Natural killer cell (primary cell): ENCODE data around the gene EFCAB8. TPM values are rescaled to one million over a fixed set of nuclear protein-coding genes. Genes with fewer than 3 reads are reported as not detected.

Experiments
- ATAC-seq, 3 donors: fragments of 150-1000 bp in 2 of 3; fragments of 200-7000 bp in 1 of 3; cut with Tn5 transposase; 1 replicate in 1 of 3; 2 replicates in 2 of 3; pipeline ENCODE4 v1.10.0; 2021; ENCODE audit warnings: mild to moderate bottlenecking in 2 of 3, moderate library complexity in 2 of 3
- DNase-seq, 2 donors: peaks; one replicate each; pipeline versions ENCODE4 v3.0.0 to v3.0.0-alpha.2; 2013 to 2021; ENCODE audit warnings: mixed read lengths in 1 of 2
- H3K27ac ChIP-seq: one replicate; pipeline ENCODE4 v1.5.1; 2013; ENCODE audit warnings: mild to moderate bottlenecking, low read length
- H3K27me3 ChIP-seq: one replicate; pipeline ENCODE4 v1.6.1; 2013; ENCODE audit warnings: low read length; ENCODE audit not compliant: control insufficient read depth, insufficient read depth
- H3K36me3 ChIP-seq: one replicate; pipeline ENCODE4 v1.6.1; 2013; ENCODE audit warnings: low read length; ENCODE audit not compliant: control insufficient read depth, insufficient read depth
- H3K4me1 ChIP-seq: one replicate; pipeline ENCODE4 v1.6.1; 2013; ENCODE audit warnings: low read length; ENCODE audit not compliant: control insufficient read depth, insufficient read depth
- H3K4me3 ChIP-seq: one replicate; pipeline ENCODE4 v1.5.1; 2013; ENCODE audit warnings: low read length
- H3K9me3 ChIP-seq: one replicate; pipeline ENCODE4 v1.6.1; 2013; ENCODE audit warnings: low read length; ENCODE audit not compliant: control insufficient read depth, insufficient read depth
- H3K27ac Mint-ChIP-seq, 2 donors: one replicate each; pipeline ENCODE4 v1.8.0; 2022; ENCODE audit warnings: mild to moderate bottlenecking in 2 of 2, mixed read lengths in 2 of 2, moderate library complexity in 1 of 2
- H3K27me3 Mint-ChIP-seq, 2 donors: one replicate each; pipeline ENCODE4 v1.8.0; 2022; ENCODE audit warnings: low read depth in 2 of 2, mixed read lengths in 2 of 2
- H3K36me3 Mint-ChIP-seq: one replicate; pipeline ENCODE4 v1.8.0; 2022; ENCODE audit warnings: mixed read lengths
- H3K4me1 Mint-ChIP-seq, 2 donors: one replicate each; pipeline ENCODE4 v1.8.0; 2022; ENCODE audit warnings: mixed read lengths in 2 of 2
- H3K4me3 Mint-ChIP-seq: one replicate; pipeline ENCODE4 v1.8.0; 2022; ENCODE audit warnings: mild to moderate bottlenecking, moderate library complexity, mixed read lengths
- H3K9me3 Mint-ChIP-seq, 2 donors: one replicate each; pipeline ENCODE4 v1.8.0; 2022; ENCODE audit warnings: mixed read lengths in 2 of 2
- WGBS: methylation state at CpG from one replicate; pipeline ENCODE4 v1.1.7; 2013; ENCODE audit warnings: missing lambda C conversion rate; ENCODE audit not compliant: insufficient coverage; 5-methylcytosine and 5-hydroxymethylcytosine counted together
- intact Hi-C: fragments of 100-400 bp; cut with micrococcal nuclease; formaldehyde crosslinking; loops from one replicate; pipeline ENCODE4 v1.14.2; 2022
- total RNA-seq, 4 donors: library from RNA; stranded (reverse); fragments of 120-200 nt in 1 of 4; gene quantifications; one replicate each; pipeline versions ENCODE4 v1.2.3 to v1.2.4, GENCODE V29; 2013 to 2022
- TF ChIP-seq, protein P1 (sequence below): fragments of 200-600 bp; IDR thresholded peaks from one replicate; pipeline ENCODE4 v1.8.0; 2022; ENCODE audit warnings: antibody characterized with exemption

EFCAB8 gene
- total RNA-seq, 3 donors from 2014 or later (not counting 1 experiment from before 2014, with no cell fraction given), result 1.2 to 2.9 (median 2.3) TPM

DNA sequence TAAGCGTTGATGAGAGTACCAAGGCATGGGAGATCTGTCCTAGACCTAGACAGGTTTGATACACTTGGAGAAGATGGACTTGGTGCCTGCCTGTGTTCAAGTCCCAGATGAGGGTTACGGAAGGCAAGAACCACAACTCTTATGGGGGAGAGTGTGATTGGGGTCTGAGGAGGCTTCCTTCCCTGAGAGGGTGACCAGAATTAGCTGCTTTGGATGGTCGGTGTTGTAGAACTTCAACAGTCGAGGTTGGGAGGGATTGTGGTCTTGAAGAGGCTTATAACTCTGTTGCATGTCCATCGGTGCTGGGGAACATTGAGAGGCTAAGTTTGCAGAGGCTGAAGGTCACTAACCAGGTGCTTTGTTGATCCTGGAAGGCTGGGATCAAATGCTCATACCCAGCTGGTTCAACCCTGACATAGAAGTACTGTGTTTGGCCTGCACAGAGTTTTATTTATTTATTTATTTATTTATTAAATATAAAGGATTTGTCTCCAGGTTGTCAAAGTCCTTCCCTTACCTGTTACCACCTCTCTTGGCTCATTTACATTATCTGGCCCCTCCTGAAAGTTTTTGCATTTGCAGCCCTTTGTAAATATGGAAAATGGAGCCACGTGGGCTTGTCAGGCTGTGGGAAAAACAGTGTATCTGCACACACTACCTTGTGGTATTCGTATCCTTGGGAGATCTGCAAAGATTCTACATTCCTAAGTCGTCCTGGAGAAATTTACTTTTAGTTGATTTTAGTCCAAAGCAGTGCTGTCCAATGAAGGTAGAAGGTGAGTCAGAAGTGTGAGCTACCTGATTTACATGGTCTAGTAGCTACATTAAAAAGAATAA lies 15.8 kb upstream of the EFCAB8 start:
- Mint-ChIP-seq H3K36me3 (peaks cover 22% of the 10 kb centered on the region), H3K9me3 (no peaks in the 10 kb centered on the region), H3K4me3 (no peak overlapping the region), H3K27ac (peak overlapping the region in 1 of 2 donors; percentile 4), H3K4me1 (peaks cover 34 to 47% of the 10 kb centered on the region in 2 donors), H3K27me3 (no peaks in the 10 kb centered on the region)
- TF ChIP-seq, protein P1, sequence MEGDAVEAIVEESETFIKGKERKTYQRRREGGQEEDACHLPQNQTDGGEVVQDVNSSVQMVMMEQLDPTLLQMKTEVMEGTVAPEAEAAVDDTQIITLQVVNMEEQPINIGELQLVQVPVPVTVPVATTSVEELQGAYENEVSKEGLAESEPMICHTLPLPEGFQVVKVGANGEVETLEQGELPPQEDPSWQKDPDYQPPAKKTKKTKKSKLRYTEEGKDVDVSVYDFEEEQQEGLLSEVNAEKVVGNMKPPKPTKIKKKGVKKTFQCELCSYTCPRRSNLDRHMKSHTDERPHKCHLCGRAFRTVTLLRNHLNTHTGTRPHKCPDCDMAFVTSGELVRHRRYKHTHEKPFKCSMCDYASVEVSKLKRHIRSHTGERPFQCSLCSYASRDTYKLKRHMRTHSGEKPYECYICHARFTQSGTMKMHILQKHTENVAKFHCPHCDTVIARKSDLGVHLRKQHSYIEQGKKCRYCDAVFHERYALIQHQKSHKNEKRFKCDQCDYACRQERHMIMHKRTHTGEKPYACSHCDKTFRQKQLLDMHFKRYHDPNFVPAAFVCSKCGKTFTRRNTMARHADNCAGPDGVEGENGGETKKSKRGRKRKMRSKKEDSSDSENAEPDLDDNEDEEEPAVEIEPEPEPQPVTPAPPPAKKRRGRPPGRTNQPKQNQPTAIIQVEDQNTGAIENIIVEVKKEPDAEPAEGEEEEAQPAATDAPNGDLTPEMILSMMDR, result no peak
- Histone ChIP-seq H3K4me1 (no peaks in the 10 kb centered on the region), H3K4me3 (no peak overlapping the region), H3K36me3 (peaks cover 70% of the 10 kb centered on the region), H3K27me3 (no peaks in the 10 kb centered on the region), H3K27ac (no peak overlapping the region), H3K9me3 (no peaks in the 10 kb centered on the region)
- WGBS, result 94% methylated on average over 8 of the region's 8 CpGs
- intact Hi-C loops, result no loop called here
- no peak for DNase-seq
- ATAC-seq, result no peak

DNA sequence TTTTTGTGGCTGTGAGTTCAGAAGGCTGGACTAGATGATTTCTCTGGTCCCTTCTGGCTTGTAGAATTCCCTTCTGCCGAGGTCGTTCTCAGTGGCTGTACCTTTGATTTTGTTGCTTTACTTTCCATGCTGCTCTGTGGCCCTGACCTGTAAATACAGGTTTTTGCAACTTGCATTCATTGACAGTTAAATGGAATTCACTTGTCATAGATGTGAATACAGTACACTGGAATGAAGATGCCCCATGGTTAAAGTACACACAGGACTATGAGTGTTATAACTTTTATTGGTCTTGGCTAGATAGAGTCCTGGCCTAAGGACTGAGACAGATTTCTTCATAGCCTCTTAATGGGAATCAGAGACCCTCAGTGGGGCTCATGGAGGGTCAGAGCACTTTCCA lies 12.9 kb upstream of the EFCAB8 start:
- Histone ChIP-seq H3K4me3 (no peak overlapping the region), H3K4me1 (no peaks in the 10 kb centered on the region), H3K27ac (no peak overlapping the region), H3K9me3 (no peaks in the 10 kb centered on the region), H3K36me3 (peaks cover 59% of the 10 kb centered on the region), H3K27me3 (no peaks in the 10 kb centered on the region)
- Mint-ChIP-seq H3K9me3 (no peaks in the 10 kb centered on the region), H3K36me3 (peaks cover 32% of the 10 kb centered on the region), H3K27me3 (no peaks in the 10 kb centered on the region), H3K4me3 (no peak overlapping the region), H3K27ac (peak overlapping the region; percentile 52 to 60), H3K4me1 (peaks cover 35 to 36% of the 10 kb centered on the region in 2 donors)
- DNase-seq (no peak), ATAC-seq (no peak)
- TF ChIP-seq, protein P1, result no peak
- intact Hi-C loops, result no loop called here
- WGBS, result 94% methylated on average over 2 of the region's 2 CpGs

DNA sequence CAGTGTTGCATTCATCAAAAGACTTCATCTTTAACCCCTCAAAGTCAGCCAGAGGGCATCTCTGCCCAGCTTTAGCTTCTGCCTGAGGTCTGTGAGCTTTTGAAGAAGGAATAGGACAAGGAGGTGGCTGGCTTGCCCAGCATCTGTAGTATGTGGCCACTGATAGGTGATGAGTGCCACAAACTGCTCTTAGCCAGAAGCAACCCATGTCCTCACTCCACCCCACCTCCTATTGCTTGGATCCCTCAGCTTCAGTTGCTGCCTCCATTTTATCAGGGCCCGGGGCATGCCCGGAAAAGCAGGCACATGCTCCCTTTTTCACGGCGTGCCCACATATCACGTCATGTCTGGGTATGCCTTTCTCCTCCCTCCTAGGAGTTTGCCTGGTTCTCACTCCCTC lies 11.9 kb upstream of the EFCAB8 start:
- H3K9me3 Mint-ChIP-seq, result no peaks in the 10 kb centered on the region
- Histone ChIP-seq H3K4me3 (no peak overlapping the region), H3K9me3 (no peaks in the 10 kb centered on the region), H3K27ac (no peak overlapping the region), H3K36me3 (peaks cover 60% of the 10 kb centered on the region), H3K4me1 (no peaks in the 10 kb centered on the region), H3K27me3 (no peaks in the 10 kb centered on the region)
- intact Hi-C loops, result no loop called here
- H3K36me3 Mint-ChIP-seq, result peaks cover 28% of the 10 kb centered on the region
- peaks cover 26 to 35% of the 10 kb centered on the region in 2 donors for H3K4me1 Mint-ChIP-seq
- ATAC-seq, result no peak
- 98% methylated on average over 5 of the region's 5 CpGs for WGBS
- no peak overlapping the region for H3K4me3 Mint-ChIP-seq
- H3K27ac Mint-ChIP-seq, result peak overlapping the region in 1 of 2 donors; percentile 41
- no peak for DNase-seq
- H3K27me3 Mint-ChIP-seq, result no peaks in the 10 kb centered on the region
- TF ChIP-seq, protein P1, result no peak
